ENCODE data around the gene CSNK1G2. TPM values are rescaled to one million over a fixed set of nuclear protein-coding genes. Genes with fewer than 3 reads are reported as not detected.

The CSNK1G2 gene
- total RNA-seq, 1 experiment from 2014 or later = 100.0 TPM

- Histone ChIP-seq H2AK5ac (ENCODE audit: insufficient read length, low read length) (no peak overlapping the region), H3K79me2 (ENCODE audit: insufficient read depth, low read length) (peaks cover 17% of the 10 kb centered on the region; the same call in 1 of the 2 replicates), H3K4me2 (ENCODE audit: insufficient read depth, insufficient read length, low read length) (peak overlapping the region; percentile 26), H3T11ph (ENCODE audit: low read length) (no peak overlapping the region), H3K27me3 (ENCODE audit: insufficient read depth, low read length) (no peaks in the 10 kb centered on the region), H4K5ac (ENCODE audit: insufficient read length, low read depth, low read length) (no peak overlapping the region), H2BK12ac (ENCODE audit: insufficient read length, low read depth, low read length) (no peak overlapping the region), H4K20me1 (ENCODE audit: control insufficient read depth, insufficient read depth, insufficient read length) (no peaks in the 10 kb centered on the region), H3K18ac (ENCODE audit: insufficient read length, low read depth, low read length) (peak overlapping the region; percentile 38), H3K9ac (ENCODE audit: extremely low read depth, insufficient read length, low read length) (peak overlapping the region; percentile 35), H3K4me1 (ENCODE audit: insufficient read depth, low read length) (0 out of 2 replicates have a peak, but pooled peaks cover 2% of the 10 kb centered on the region), H3K4ac (ENCODE audit: low read depth, low read length) (no peak overlapping the region), H4K8ac (replicated peaks; ENCODE audit: insufficient read length, low read depth, low read length) (no peak overlapping the region), H3K56ac (ENCODE audit: insufficient read length, low read depth, low read length) (no peak overlapping the region), H3K9me3 (ENCODE audit: control insufficient read depth, low read depth, low read length) (no peaks in the 10 kb centered on the region), H2BK120ac (ENCODE audit: low read depth, low read length, poor library complexity, severe bottlenecking) (no peak overlapping the region), H3K79me1 (ENCODE audit: insufficient read depth, low read depth, low read length, poor library complexity, severe bottlenecking) (peaks cover 4% of the 10 kb centered on the region), H3K23ac (ENCODE audit: insufficient read length, low read depth, low read length) (no peak overlapping the region), H2AFZ (ENCODE audit: low read length) (no peak overlapping the region), H2BK15ac (ENCODE audit: low read depth, low read length) (no peak overlapping the region), H3K23me2 (ENCODE audit: insufficient read length, low read depth, low read length, poor library complexity, severe bottlenecking) (peaks cover 6% of the 10 kb centered on the region), H2BK5ac (ENCODE audit: insufficient read length, low read length) (no peak overlapping the region), H4K91ac (ENCODE audit: insufficient read length, low read depth, low read length) (no peak overlapping the region), H3K27ac (ENCODE audit: insufficient read length, low read depth, low read length) (no peak overlapping the region), H3K14ac (ENCODE audit: insufficient read depth, low read length) (no peak overlapping the region), H2BK20ac (ENCODE audit: low read depth, low read length, poor library complexity, severe bottlenecking) (no peak overlapping the region)
- H3K4me1 Mint-ChIP-seq = peaks cover 11 to 17% of the 10 kb centered on the region in 2 experiments
- H3K27me3 Mint-ChIP-seq (ENCODE audit: low read depth) = no peaks in the 10 kb centered on the region
- H3K36me3 Mint-ChIP-seq (ENCODE audit: insufficient read depth in 1 of 3, low read depth in 3 of 3) = peaks cover 5 to 12% (median 8%) of the 10 kb centered on the region in 3 experiments; a peak in 6 of 7 replicates
- peak overlapping the region; percentile 91 to 95 (median 94) for H3K27ac Mint-ChIP-seq
- peak overlapping the region; percentile 78 to 89 for H3K4me3 Mint-ChIP-seq
- H3K9me3 Mint-ChIP-seq = no peaks in the 10 kb centered on the region; a peak in 1 of 5 replicates
- no peak for DNase-seq
- WGBS (ENCODE audit: extremely low coverage, insufficient read length, low lambda C conversion rate) = no CpG with 5 or more reads among the region's 15 CpGs
- TF ChIP-seq CTCF (conservative IDR thresholded peaks at IDR 0.05) = no peak
Measured at GRCh38 chr19:1905863-1906375, 35.1 kb upstream of the CSNK1G2 start.
